ENCODE measurements around the gene GABARAPL1.
A peak's percentile ranks its signal among the peaks of the same experiment; 100 is the strongest.

Gene GABARAPL1

GRCh38 chr12:10226731-10227130 is 14.1 kb downstream of the GABARAPL1 start:
- FAIRE-seq (no peak), DNase-seq (ENCODE audit: insufficient read length, low spot score) (no peak)

- no peak for DNase-seq (ENCODE audit: insufficient read length, low spot score)
- FAIRE-seq: no peak
Measured at GRCh38 chr12:10227648-10228047, 15.0 kb downstream of the GABARAPL1 start.

GRCh38 chr12:10234562-10234961 is 21.9 kb downstream of the GABARAPL1 start:
- DNase-seq (ENCODE audit: insufficient read length, low spot score) (no peak), FAIRE-seq (no peak)

GRCh38 chr12:10235761-10236631 is 23.3 kb downstream of the GABARAPL1 start:
- FAIRE-seq (peak; percentile 88), DNase-seq (ENCODE audit: insufficient read length, low spot score) (no peak)

- FAIRE-seq (no peak), DNase-seq (ENCODE audit: insufficient read length, low spot score) (no peak)
Measured at GRCh38 chr12:10236720-10237119, 24.0 kb downstream of the GABARAPL1 start.

- no peak for DNase-seq (ENCODE audit: insufficient read length, low spot score)
- FAIRE-seq: no peak
Measured at GRCh38 chr12:10238526-10238925, 25.8 kb downstream of the GABARAPL1 start.

- DNase-seq (ENCODE audit: insufficient read length, low spot score) (no peak), FAIRE-seq (no peak)
Measured at GRCh38 chr12:10241290-10241689, 28.6 kb downstream of the GABARAPL1 start.

GRCh38 chr12:10241727-10242126 is 29.1 kb downstream of the GABARAPL1 start:
- DNase-seq (ENCODE audit: insufficient read length, low spot score) (no peak), FAIRE-seq (no peak)

- DNase-seq (ENCODE audit: insufficient read length, low spot score) (no peak), FAIRE-seq (no peak)
Measured at GRCh38 chr12:10242539-10242938, 29.9 kb downstream of the GABARAPL1 start.

- DNase-seq (ENCODE audit: insufficient read length, low spot score): peak; percentile 38
- peak; percentile 90 for FAIRE-seq
Measured at GRCh38 chr12:10243818-10244520, 31.3 kb downstream of the GABARAPL1 start.

- FAIRE-seq: no peak
- no peak for DNase-seq (ENCODE audit: insufficient read length, low spot score)
Measured at GRCh38 chr12:10247436-10248058, 34.9 kb downstream of the GABARAPL1 start.

- DNase-seq (ENCODE audit: insufficient read length, low spot score) (no peak), FAIRE-seq (no peak)
Measured at GRCh38 chr12:10249690-10250455, 37.2 kb downstream of the GABARAPL1 start.

- DNase-seq (ENCODE audit: insufficient read length, low spot score) (no peak), FAIRE-seq (no peak)
Measured at GRCh38 chr12:10251669-10252068, 39.0 kb downstream of the GABARAPL1 start.

GRCh38 chr12:10252201-10252600 is 39.5 kb downstream of the GABARAPL1 start:
- DNase-seq (ENCODE audit: insufficient read length, low spot score) (no peak), FAIRE-seq (no peak)

- FAIRE-seq: no peak
- DNase-seq (ENCODE audit: insufficient read length, low spot score): no peak
Measured at GRCh38 chr12:10256064-10256463, 43.4 kb downstream of the GABARAPL1 start.

GRCh38 chr12:10260927-10261326 is 48.2 kb downstream of the GABARAPL1 start:
- FAIRE-seq (no peak), DNase-seq (ENCODE audit: insufficient read length, low spot score) (no peak)

GRCh38 chr12:10268037-10268436 is 55.4 kb downstream of the GABARAPL1 start:
- FAIRE-seq (no peak), DNase-seq (ENCODE audit: insufficient read length, low spot score) (no peak)

GRCh38 chr12:10272467-10272866 is 59.8 kb downstream of the GABARAPL1 start:
- no peak for FAIRE-seq
- no peak for DNase-seq (ENCODE audit: insufficient read length, low spot score)

All from GM19239 (cell line).